ENCODE data around the gene SH3GLB1.

The SH3GLB1 gene

DNA sequence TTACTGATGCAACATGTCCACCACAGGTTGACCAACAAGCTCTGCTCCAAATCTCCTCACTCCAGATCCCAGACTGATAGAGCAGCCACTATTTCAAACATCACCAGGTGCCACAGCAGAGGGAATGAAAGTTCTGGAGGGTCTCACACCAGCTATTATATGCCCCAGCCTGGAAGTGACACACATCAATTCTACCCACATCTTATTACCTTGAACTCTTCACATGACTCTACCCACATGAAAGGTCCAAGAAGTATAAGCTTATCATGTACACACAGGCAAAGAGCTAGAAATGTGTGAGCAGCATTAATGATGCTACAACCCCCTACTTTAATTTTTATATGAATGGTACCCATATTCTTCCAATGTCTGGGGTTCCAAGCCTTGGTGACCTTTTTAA, 64.2 kb downstream of the SH3GLB1 start:
- DNase-seq (ENCODE audit: low read depth), result no peak
- H3K4me3 ChIP-seq (ENCODE audit: low read length), result no peak overlapping the region
- TF ChIP-seq, protein P1, sequence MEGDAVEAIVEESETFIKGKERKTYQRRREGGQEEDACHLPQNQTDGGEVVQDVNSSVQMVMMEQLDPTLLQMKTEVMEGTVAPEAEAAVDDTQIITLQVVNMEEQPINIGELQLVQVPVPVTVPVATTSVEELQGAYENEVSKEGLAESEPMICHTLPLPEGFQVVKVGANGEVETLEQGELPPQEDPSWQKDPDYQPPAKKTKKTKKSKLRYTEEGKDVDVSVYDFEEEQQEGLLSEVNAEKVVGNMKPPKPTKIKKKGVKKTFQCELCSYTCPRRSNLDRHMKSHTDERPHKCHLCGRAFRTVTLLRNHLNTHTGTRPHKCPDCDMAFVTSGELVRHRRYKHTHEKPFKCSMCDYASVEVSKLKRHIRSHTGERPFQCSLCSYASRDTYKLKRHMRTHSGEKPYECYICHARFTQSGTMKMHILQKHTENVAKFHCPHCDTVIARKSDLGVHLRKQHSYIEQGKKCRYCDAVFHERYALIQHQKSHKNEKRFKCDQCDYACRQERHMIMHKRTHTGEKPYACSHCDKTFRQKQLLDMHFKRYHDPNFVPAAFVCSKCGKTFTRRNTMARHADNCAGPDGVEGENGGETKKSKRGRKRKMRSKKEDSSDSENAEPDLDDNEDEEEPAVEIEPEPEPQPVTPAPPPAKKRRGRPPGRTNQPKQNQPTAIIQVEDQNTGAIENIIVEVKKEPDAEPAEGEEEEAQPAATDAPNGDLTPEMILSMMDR (IDR thresholded peaks at IDR 0.05; ENCODE audit: insufficient read depth, low read depth, low read length, missing control alignments), result no peak

DNA sequence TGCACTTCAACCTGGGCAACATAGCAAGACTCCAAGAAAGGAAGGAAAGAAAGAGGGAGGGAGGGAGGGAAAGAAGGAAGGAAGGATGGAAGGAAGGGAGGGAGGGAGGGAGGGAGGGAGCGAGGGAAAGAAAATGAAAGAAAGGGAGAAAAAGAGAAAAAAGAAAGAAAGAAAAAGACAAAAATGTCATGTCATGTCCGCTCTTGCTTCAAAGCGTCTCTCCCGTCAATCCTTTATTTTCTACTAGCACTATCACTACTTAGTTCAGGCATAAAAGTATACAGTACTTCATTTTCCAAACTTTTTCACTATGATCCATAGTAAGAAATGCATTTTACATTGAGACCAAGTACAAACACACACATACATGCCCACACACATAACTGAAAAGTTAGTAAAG, 64.7 kb downstream of the SH3GLB1 start:
- no peak overlapping the region for H3K4me3 ChIP-seq (ENCODE audit: low read length)
- TF ChIP-seq, protein P1 (IDR thresholded peaks at IDR 0.05; ENCODE audit: insufficient read depth, low read depth, low read length, missing control alignments), result no peak
- no peak for DNase-seq (ENCODE audit: low read depth)

DNA sequence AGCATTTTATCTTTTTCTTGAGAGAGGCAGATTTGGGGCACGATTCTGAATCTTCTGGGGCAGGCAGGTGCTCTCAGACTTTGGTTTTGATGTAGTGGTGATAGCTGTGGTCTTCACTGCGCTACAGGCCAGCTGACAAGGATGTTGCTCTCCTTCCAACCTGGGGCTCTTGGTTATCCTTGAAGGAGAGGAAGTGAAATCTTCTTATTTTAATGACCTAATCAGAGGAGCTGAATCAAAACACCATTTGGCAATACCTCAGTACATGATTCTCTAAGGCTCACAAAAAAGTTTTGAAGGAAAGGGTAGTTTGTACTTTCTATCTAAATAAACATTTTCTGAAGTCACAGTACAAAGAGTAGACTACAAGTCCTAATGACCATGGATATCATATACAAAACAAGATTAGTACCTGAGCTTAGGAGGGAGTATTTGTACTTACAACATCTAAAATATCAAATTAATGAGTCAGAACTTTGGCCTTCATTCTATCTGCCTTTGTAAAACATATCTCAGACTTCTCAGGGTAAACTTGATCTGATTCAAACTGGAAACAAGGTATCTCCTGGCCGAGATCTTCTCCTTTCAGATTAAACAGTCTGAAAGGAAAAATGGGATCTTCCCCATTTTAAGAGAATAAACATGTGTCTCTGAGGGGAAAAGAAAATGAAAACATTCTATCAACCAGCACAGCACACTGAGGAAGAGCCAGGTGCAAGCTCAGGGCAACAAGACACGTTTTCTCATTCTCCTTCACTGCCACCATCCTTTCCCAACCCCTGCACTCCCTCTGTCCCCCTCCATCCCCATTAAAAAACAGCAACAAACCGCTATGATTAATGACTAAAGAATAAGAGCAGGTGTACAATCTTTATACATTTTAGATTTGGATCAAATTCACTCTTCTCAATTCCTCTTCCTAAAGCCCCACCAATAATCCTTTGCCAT, 69.2 kb downstream of the SH3GLB1 start:
- TF ChIP-seq, protein P1 (IDR thresholded peaks at IDR 0.05; ENCODE audit: insufficient read depth, low read depth, low read length, missing control alignments), result no peak
- no peak overlapping the region for H3K4me3 ChIP-seq (ENCODE audit: low read length)
- DNase-seq (ENCODE audit: low read depth), result peak; percentile 69

DNA sequence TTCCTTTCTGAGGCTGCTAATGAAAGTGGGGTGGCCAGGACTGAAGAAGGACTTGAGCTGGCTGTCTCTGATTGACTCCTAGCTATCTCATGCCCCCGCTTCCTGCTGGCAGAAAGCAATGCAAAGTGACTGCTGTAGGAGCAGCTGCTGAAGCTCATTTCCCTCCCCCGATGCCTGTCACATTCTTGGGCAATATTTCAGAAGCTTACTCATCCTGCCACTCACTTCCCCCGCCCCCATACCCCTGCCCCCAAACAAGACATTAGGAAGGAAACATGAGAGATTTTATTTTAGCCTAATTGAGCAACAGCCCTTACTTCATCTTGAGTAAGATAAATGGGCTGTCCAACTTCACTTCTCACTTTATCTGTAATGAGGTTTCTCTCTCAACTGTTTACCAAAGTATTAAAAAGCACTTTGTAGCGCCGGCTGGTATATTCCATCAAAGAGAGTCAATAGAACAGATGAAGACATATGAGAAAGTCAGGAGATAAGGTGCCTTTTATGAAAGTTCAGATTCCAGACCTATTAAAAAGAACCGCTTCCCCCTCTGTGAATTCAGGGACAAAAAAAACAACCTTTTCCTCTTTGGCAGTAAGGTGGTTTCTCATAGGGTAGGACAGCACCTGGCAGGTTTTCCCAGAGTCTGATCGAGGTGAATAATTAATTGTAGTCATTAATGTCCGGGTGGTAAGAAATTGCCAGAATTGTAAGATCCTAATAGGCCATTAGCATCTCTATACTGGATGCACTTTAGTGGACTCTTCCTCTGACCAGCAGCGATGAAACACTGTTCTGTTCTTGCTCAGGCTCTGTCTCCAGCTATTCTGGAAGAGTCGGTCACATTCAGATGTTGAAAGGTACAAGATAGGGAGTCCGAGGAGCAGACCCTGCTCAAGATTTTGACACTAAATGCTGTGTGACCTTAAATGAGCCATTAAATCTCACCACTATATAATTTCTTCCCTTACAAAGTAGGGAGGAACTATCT, 70.2 kb downstream of the SH3GLB1 start:
- DNase-seq (ENCODE audit: low read depth), result peak; percentile 96
- no peak overlapping the region for H3K4me3 ChIP-seq (ENCODE audit: low read length)
- TF ChIP-seq, protein P1 (IDR thresholded peaks at IDR 0.05; ENCODE audit: insufficient read depth, low read depth, low read length, missing control alignments), result no peak

DNA sequence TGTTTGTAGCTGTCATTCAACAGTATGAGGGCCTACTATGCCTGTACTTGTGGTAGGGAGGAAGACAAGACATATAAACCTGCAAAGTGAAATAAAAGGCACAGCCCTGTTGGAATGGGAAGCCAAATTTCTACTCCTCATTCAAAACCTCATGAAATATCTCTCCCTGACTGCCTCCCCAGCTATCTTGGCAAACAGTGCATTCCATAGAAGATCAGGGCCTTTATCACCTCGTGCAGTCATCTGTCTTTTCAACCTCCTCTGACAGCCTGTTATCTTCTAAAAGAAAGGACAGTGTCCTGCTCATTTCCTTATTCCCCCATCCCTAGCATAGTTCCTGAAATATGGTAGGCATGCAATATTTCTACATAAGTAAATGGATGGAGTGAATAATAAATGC, 71.0 kb downstream of the SH3GLB1 start:
- DNase-seq (ENCODE audit: low read depth), result no peak
- TF ChIP-seq, protein P1 (IDR thresholded peaks at IDR 0.05; ENCODE audit: insufficient read depth, low read depth, low read length, missing control alignments), result no peak
- no peak overlapping the region for H3K4me3 ChIP-seq (ENCODE audit: low read length)

DNA sequence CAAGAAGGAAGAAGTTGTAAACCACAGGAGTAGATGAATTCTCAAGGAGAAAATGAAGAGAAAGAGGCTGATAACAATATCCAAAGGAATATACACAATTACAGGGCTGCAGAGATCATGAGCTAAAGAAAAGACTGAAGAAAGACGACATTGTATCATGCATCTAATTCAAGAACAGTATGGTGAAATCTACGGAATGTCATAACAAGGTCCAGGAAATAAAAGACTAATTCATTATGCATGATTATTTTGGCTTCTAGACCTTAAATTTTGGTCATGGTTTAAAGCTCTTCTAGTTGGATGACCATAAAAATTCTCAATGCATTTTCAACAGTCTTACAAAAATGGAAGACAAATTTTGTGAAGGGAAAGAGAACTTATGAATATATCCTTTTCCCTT, 71.7 kb downstream of the SH3GLB1 start:
- DNase-seq (ENCODE audit: low read depth), result no peak
- TF ChIP-seq, protein P1 (IDR thresholded peaks at IDR 0.05; ENCODE audit: insufficient read depth, low read depth, low read length, missing control alignments), result no peak
- H3K4me3 ChIP-seq (ENCODE audit: low read length), result no peak overlapping the region
